Measurements from ENCODE around the gene MDH1. TPM values are rescaled to one million over a fixed set of nuclear protein-coding genes. Genes with fewer than 3 reads are reported as not detected.

MDH1 gene
- polyA plus RNA-seq, 1 donor from 2014 or later = 511 TPM

DNA sequence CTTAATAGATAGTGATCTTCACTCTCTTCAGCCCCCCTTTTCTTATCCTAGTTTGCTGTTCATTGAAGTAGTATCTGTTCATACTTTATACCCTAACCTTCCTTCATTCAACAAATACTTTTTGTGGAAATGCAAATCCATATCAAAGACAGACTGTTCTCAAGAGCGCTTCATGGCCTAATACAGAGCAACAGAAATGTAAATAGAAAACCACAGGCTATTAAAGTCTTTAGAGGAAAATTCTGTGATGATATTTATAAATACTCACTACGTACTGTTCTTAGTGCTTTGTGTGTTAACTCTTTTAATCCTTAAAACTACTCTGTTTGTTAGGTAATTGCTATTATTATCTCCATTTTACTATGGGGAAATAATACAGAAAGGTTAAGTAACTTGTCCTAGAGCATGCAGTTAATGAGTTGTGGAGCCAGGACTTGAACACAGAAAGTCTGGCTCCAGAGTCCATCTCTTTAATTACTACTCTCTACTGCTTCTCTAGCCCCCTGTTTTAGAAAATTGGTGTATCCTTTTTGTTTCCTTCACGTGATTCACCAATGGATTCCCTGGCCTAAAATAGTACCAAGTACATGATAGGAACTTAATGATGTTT, 2.9 kb downstream of the MDH1 start:
- H3K79me2 ChIP-seq (replicated peaks; ENCODE audit: insufficient read depth, low read length) = peaks cover 51% of the 10 kb centered on the region
- no peaks in the 10 kb centered on the region for H3K9me3 ChIP-seq (ENCODE audit: low read length)
- H2AFZ ChIP-seq (ENCODE audit: low read depth, low read length) = no peak overlapping the region
- H3K27ac ChIP-seq (ENCODE audit: low read length) = no peak overlapping the region
- H3K27me3 ChIP-seq (ENCODE audit: insufficient read depth, low read depth, low read length) = no peaks in the 10 kb centered on the region
- no peaks in the 10 kb centered on the region for H3K9me2 ChIP-seq (ENCODE audit: insufficient read depth, low read length)
- H3K36me3 ChIP-seq (ENCODE audit: insufficient read depth, low read length) = peaks cover 13% of the 10 kb centered on the region
- H4K20me1 ChIP-seq (ENCODE audit: insufficient read depth) = no peaks in the 10 kb centered on the region
- no peak overlapping the region for H3K9ac ChIP-seq (ENCODE audit: low read length)
- H3K4me2 ChIP-seq (ENCODE audit: low read length) = peak overlapping the region; percentile 24
- H3K4me3 ChIP-seq (ENCODE audit: low read length) = peak overlapping the region; percentile 19
- no peaks in the 10 kb centered on the region for H3F3A ChIP-seq (ENCODE audit: insufficient read depth, low read length, poor library complexity, severe bottlenecking)
- TF ChIP-seq POLR2AphosphoS5 (IDR thresholded peaks at IDR 0.05) = no peak
- TF ChIP-seq, protein P1, sequence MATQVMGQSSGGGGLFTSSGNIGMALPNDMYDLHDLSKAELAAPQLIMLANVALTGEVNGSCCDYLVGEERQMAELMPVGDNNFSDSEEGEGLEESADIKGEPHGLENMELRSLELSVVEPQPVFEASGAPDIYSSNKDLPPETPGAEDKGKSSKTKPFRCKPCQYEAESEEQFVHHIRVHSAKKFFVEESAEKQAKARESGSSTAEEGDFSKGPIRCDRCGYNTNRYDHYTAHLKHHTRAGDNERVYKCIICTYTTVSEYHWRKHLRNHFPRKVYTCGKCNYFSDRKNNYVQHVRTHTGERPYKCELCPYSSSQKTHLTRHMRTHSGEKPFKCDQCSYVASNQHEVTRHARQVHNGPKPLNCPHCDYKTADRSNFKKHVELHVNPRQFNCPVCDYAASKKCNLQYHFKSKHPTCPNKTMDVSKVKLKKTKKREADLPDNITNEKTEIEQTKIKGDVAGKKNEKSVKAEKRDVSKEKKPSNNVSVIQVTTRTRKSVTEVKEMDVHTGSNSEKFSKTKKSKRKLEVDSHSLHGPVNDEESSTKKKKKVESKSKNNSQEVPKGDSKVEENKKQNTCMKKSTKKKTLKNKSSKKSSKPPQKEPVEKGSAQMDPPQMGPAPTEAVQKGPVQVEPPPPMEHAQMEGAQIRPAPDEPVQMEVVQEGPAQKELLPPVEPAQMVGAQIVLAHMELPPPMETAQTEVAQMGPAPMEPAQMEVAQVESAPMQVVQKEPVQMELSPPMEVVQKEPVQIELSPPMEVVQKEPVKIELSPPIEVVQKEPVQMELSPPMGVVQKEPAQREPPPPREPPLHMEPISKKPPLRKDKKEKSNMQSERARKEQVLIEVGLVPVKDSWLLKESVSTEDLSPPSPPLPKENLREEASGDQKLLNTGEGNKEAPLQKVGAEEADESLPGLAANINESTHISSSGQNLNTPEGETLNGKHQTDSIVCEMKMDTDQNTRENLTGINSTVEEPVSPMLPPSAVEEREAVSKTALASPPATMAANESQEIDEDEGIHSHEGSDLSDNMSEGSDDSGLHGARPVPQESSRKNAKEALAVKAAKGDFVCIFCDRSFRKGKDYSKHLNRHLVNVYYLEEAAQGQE (IDR thresholded peaks at IDR 0.05; ENCODE audit: borderline replicate concordance) = no peak
- no peak for TF ChIP-seq RAD21 (conservative IDR thresholded peaks at IDR 0.05)
- no peak for TF ChIP-seq EP300 (conservative IDR thresholded peaks at IDR 0.05; ENCODE audit: poor library complexity, severe bottlenecking)
- TF ChIP-seq EZH2 (IDR thresholded peaks at IDR 0.05; ENCODE audit: borderline replicate concordance, insufficient read depth, low read length, poor library complexity, severe bottlenecking) = no peak
- TF ChIP-seq SMC3 (conservative IDR thresholded peaks at IDR 0.05; ENCODE audit: poor library complexity) = no peak
- TF ChIP-seq, protein P2, sequence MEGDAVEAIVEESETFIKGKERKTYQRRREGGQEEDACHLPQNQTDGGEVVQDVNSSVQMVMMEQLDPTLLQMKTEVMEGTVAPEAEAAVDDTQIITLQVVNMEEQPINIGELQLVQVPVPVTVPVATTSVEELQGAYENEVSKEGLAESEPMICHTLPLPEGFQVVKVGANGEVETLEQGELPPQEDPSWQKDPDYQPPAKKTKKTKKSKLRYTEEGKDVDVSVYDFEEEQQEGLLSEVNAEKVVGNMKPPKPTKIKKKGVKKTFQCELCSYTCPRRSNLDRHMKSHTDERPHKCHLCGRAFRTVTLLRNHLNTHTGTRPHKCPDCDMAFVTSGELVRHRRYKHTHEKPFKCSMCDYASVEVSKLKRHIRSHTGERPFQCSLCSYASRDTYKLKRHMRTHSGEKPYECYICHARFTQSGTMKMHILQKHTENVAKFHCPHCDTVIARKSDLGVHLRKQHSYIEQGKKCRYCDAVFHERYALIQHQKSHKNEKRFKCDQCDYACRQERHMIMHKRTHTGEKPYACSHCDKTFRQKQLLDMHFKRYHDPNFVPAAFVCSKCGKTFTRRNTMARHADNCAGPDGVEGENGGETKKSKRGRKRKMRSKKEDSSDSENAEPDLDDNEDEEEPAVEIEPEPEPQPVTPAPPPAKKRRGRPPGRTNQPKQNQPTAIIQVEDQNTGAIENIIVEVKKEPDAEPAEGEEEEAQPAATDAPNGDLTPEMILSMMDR (IDR thresholded peaks at IDR 0.05; ENCODE audit: poor library complexity, severe bottlenecking) = no peak
- no peak for TF ChIP-seq MXI1 (conservative IDR thresholded peaks at IDR 0.05; ENCODE audit: poor library complexity, severe bottlenecking)
- no peak for TF ChIP-seq TAF1 (IDR thresholded peaks at IDR 0.05; ENCODE audit: low read depth)

DNA sequence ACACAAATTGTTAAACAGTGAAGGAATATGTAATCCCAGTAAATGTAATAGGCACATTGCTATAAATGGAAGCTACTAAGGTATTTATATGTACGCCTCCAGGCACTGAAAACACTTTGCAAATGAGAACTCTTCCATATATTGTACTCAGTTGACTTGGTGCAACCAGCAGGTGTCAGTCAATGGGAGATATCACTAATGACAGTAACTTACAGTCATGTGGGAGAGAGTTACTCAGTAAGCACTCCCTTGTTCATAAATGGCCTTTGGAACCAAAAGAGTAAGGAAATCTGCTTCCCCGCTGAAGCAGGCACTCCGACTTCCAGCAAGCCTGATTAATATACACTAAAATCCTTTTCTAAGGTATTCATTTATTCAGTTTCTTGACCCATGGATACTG, 5.9 kb downstream of the MDH1 start:
- H3K9me3 ChIP-seq (ENCODE audit: low read length) = no peaks in the 10 kb centered on the region
- H3K4me3 ChIP-seq (ENCODE audit: low read length) = no peak overlapping the region
- H3K36me3 ChIP-seq (ENCODE audit: insufficient read depth, low read length) = peaks cover 13% of the 10 kb centered on the region
- TF ChIP-seq TAF1 (IDR thresholded peaks at IDR 0.05; ENCODE audit: low read depth) = no peak
- TF ChIP-seq EP300 (conservative IDR thresholded peaks at IDR 0.05; ENCODE audit: poor library complexity, severe bottlenecking) = no peak
- TF ChIP-seq, protein P2 (IDR thresholded peaks at IDR 0.05; ENCODE audit: poor library complexity, severe bottlenecking) = no peak
- TF ChIP-seq EZH2 (IDR thresholded peaks at IDR 0.05; ENCODE audit: borderline replicate concordance, insufficient read depth, low read length, poor library complexity, severe bottlenecking) = no peak
- TF ChIP-seq SMC3 (conservative IDR thresholded peaks at IDR 0.05; ENCODE audit: poor library complexity) = no peak
- no peaks in the 10 kb centered on the region for H3K9me2 ChIP-seq (ENCODE audit: insufficient read depth, low read length)
- H4K20me1 ChIP-seq (ENCODE audit: insufficient read depth) = no peaks in the 10 kb centered on the region
- peaks cover 45% of the 10 kb centered on the region for H3K79me2 ChIP-seq (replicated peaks; ENCODE audit: insufficient read depth, low read length)
- H3K27me3 ChIP-seq (ENCODE audit: insufficient read depth, low read depth, low read length) = no peaks in the 10 kb centered on the region
- no peak overlapping the region for H3K9ac ChIP-seq (ENCODE audit: low read length)
- H3K4me2 ChIP-seq (ENCODE audit: low read length) = no peak overlapping the region
- H3K27ac ChIP-seq (ENCODE audit: low read length) = no peak overlapping the region
- no peaks in the 10 kb centered on the region for H3F3A ChIP-seq (ENCODE audit: insufficient read depth, low read length, poor library complexity, severe bottlenecking)
- H2AFZ ChIP-seq (ENCODE audit: low read depth, low read length) = no peak overlapping the region
